GM12801 (cell line): ENCODE measurements around the gene CHI3L1.

Experiments used
- TF ChIP-seq, protein P1 (sequence below): IDR thresholded peaks from one replicate; pipeline ENCODE4 v1.5.1; 2011; ENCODE audit warnings: control low read depth; ENCODE audit not compliant: insufficient read length; ENCODE audit errors: extremely low read depth

Gene CHI3L1

DNA sequence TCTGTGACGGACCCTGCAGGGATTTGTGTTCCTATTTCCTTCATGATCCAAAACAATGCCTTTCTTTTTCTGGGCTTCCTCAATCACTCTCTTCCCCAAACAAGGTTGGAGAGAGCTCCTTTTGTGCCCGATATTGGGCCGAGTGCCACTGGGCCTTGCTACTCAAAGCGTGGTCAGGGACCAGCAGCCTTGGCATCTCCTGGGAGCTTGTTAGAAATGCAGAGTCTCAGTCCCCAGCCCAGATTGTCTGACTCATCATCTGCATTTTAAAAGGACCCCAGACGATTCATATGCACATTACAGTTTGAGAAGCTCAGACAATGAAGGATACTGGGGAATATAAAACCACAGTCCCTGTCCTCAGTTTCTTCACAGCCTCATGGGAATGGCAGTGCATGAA, 39.1 kb downstream of the CHI3L1 start:
- TF ChIP-seq, protein P1, sequence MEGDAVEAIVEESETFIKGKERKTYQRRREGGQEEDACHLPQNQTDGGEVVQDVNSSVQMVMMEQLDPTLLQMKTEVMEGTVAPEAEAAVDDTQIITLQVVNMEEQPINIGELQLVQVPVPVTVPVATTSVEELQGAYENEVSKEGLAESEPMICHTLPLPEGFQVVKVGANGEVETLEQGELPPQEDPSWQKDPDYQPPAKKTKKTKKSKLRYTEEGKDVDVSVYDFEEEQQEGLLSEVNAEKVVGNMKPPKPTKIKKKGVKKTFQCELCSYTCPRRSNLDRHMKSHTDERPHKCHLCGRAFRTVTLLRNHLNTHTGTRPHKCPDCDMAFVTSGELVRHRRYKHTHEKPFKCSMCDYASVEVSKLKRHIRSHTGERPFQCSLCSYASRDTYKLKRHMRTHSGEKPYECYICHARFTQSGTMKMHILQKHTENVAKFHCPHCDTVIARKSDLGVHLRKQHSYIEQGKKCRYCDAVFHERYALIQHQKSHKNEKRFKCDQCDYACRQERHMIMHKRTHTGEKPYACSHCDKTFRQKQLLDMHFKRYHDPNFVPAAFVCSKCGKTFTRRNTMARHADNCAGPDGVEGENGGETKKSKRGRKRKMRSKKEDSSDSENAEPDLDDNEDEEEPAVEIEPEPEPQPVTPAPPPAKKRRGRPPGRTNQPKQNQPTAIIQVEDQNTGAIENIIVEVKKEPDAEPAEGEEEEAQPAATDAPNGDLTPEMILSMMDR, result no peak

DNA sequence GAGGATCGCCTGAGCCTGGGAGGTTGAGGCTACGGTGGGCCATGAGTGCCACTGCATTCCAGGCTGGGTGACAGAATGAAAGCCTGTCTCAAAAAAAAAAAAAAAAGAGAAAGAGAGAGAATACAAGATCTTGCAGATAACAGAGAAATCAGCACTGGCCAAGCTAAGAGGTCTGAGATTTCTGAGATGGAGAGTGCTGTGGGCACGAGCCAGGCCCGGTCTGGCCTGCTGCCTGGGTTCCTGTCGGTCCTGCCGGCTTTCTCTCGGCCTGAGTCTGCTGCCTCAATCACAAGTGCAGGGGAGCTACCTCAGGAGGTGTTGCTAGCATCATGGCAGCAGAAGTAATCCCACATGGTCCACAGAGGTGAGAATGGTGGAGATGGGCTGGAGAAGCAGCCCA, 40.0 kb downstream of the CHI3L1 start:
- TF ChIP-seq, protein P1, result no peak

DNA sequence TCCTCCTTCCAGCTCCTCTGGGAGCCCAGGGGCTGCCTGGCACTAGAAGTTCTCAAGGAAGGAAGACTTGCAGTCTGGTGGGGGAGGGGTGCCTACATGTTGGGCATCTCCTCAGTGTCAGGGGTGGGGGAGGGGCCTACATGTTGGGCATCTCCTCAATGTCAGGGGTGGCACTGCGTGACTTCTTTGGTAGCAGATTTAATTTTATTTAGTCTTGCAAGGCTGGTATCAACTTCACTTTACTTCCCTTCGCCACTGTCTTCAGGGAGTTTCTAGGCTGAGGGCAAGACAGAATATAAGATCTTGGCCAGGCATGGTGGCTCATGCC, 40.5 kb downstream of the CHI3L1 start:
- TF ChIP-seq, protein P1, result no peak

DNA sequence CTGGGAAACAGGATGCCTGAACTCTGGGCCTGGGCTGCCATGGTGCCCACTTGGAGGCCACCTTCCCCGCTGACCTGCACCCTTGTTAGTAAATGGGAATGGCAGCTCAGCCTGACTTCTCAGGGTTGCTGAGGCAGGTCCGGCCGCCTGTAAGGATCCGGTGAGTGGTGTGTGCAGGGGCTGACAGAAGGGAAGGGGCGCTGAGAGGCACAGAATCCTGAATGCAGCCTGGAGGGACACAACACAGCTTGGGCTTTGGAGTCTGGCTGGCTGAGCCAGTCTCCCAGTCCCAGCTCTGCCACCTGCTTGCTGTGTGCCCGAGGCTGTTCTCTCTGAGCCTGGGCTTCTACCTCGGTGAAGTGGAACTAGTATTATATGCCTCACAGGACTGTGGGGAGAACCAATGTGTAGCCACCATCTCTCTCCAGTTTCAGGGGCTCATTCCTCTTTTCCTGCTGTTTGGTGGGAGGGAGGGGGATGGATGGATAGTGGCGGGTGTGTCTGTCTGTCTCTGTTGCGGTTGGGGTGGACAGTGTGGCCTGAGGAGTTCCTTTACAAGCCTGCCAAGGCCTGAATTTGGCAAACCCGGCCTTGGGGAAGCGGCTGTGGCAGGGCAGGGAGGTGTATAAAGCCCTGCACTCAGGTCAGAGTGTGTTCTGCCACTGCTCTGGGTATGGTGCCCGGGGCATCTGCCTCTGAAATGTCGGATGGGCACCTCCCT, 41.0 kb downstream of the CHI3L1 start:
- TF ChIP-seq, protein P1, result no peak

DNA sequence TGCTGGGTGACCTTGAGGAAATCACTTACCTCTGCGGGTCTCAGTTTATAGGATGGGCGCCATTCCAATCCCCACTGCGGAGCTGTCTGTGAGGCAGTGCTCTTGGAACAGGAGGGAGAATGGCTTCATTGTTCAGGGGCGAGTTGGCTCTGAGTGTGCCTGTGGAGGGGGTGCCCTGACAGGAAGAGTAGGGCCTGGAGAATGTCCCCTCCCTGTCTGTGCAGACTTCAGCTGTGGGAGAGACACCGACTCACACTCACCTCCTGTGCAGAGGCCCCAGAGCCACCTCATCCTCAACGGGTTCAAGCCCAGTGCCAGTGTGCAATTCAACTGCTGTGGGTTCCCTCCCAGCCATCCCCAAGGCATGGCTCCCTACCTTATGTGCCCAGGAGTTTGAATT, 41.8 kb downstream of the CHI3L1 start:
- TF ChIP-seq, protein P1, result no peak

DNA sequence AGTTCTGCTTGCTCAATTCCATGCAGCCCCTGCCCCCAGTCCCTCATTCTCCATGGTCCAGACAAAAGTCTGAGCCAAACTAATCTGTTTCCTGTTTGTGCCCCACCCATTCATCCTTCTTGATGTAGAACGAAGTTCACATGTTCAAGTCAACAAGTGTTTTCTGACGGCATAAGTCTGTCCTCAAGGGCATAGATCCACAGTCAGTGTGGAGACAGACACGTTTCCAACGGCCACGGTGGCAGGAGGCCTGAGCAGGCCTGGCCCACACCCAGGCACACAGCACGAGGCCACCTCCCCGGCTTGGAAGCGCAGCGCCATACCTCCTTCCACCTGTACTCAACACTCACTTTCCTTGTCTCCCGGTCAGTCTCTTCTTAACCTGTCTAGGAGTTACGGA, 42.9 kb downstream of the CHI3L1 start:
- TF ChIP-seq, protein P1, result no peak

DNA sequence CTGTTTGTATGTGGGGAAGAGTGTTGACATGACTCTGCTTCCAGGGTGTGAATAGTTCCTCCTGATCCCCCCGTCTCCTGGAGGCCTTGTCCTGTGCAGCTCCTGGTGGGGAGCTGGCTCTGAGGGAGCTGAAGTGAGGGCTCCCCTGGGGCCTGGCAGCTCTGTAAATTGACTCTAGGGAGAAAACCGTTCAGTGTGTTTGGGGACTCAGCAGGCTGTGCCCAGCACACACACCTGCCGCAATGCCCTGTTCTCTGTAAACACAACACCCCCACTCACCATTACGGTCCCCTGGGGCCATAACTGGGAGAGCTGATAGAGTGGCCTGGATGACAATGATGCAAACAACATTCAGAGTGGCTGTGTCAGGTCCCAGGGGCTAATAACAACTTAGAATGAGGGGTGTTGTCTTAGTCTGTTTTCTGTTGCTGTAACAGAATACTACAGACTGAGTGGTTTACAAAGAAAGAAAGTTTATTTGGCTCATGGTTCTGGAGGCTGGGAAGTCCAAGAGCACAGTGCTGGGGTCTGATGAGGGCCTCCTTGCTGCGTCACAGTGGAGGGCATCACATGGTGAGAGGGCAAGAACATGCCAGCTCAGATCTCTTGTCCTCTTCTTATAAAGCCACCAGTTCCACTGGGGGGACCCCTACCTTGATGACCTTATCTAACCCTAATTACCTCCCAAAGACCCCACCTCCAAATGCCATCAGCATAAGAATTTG, 43.7 kb downstream of the CHI3L1 start:
- TF ChIP-seq, protein P1, result no peak
